ENCODE results near the gene IDUA.

IDUA gene

GRCh38 chr4:956531-957230 lies 30.2 kb upstream of the IDUA start:
- DNase-seq (ENCODE audit: low spot score): no peak

GRCh38 chr4:957231-957580 lies 29.6 kb upstream of the IDUA start:
- DNase-seq (ENCODE audit: low spot score): no peak

GRCh38 chr4:957581-958313 lies 29.1 kb upstream of the IDUA start:
- DNase-seq (ENCODE audit: low spot score): no peak

- no peak for DNase-seq (ENCODE audit: low spot score)
These were observed 28.6 kb upstream of the IDUA start for GRCh38 chr4:958314-958665.

GRCh38 chr4:958696-959337 lies 28.0 kb upstream of the IDUA start:
- DNase-seq (ENCODE audit: low spot score): peak; percentile 22

- DNase-seq (ENCODE audit: low spot score): no peak
These were observed 27.3 kb upstream of the IDUA start for GRCh38 chr4:959338-960139.

GRCh38 chr4:960140-960635 lies 26.7 kb upstream of the IDUA start:
- no peak for DNase-seq (ENCODE audit: low spot score)

GRCh38 chr4:960636-961350 lies 26.1 kb upstream of the IDUA start:
- DNase-seq (ENCODE audit: low spot score): no peak

- no peak for DNase-seq (ENCODE audit: low spot score)
These were observed 25.3 kb upstream of the IDUA start for GRCh38 chr4:961351-962230.

- DNase-seq (ENCODE audit: low spot score): no peak
These were observed 24.3 kb upstream of the IDUA start for GRCh38 chr4:962231-963208.

- DNase-seq (ENCODE audit: low spot score): no peak
These were observed 23.3 kb upstream of the IDUA start for GRCh38 chr4:963276-964225.

- no peak for DNase-seq (ENCODE audit: low spot score)
These were observed 22.4 kb upstream of the IDUA start for GRCh38 chr4:964346-965025.

- no peak for DNase-seq (ENCODE audit: low spot score)
These were observed 21.6 kb upstream of the IDUA start for GRCh38 chr4:965048-965765.

- DNase-seq (ENCODE audit: low spot score): no peak
These were observed 21.1 kb upstream of the IDUA start for GRCh38 chr4:965766-966134.

- no peak for DNase-seq (ENCODE audit: low spot score)
These were observed 20.4 kb upstream of the IDUA start for GRCh38 chr4:966266-967112.
